ENCODE data around the gene ANKS3.

ANKS3 gene

GRCh38 chr16:4734063-4734729, at the start of gene ANKS3, which contains the start of gene DNAAF8:
Gene ANKS3 (minus strand): TSS chr16:4734271. CDS start chr16:4730149, 4,122 bp downstream.
Gene DNAAF8 (plus strand): TSS chr16:4734537. CDS start chr16:4736515, 1,978 bp downstream.
- DNase-seq = peak; percentile 92

GRCh38 chr16:4783251-4783950, 49.3 kb upstream of the ANKS3 start:
- no peak for DNase-seq

- no peak for DNase-seq
Measured at GRCh38 chr16:4780235-4780634, 46.2 kb upstream of the ANKS3 start.

- DNase-seq = no peak
Measured at GRCh38 chr16:4778050-4778392, 44.0 kb upstream of the ANKS3 start.

- DNase-seq = no peak
Measured at GRCh38 chr16:4777339-4778049, 43.4 kb upstream of the ANKS3 start.

GRCh38 chr16:4776141-4776705, 42.2 kb upstream of the ANKS3 start:
- no peak for DNase-seq

- no peak for DNase-seq
Measured at GRCh38 chr16:4775005-4775404, 40.9 kb upstream of the ANKS3 start.

- no peak for DNase-seq
Measured at GRCh38 chr16:4772351-4772750, 38.3 kb upstream of the ANKS3 start.

GRCh38 chr16:4771646-4772045, 37.6 kb upstream of the ANKS3 start:
- DNase-seq = no peak

- DNase-seq = no peak
Measured at GRCh38 chr16:4769306-4769638, 35.2 kb upstream of the ANKS3 start.

GRCh38 chr16:4768549-4769305, 34.7 kb upstream of the ANKS3 start:
- peak; percentile 92 for DNase-seq

GRCh38 chr16:4767872-4768548, 33.9 kb upstream of the ANKS3 start:
- no peak for DNase-seq

- DNase-seq = peak; percentile 96
Measured at GRCh38 chr16:4766875-4767628, 33.0 kb upstream of the ANKS3 start, which contains the start of gene ZNF500. Gene ZNF500 (minus strand): TSS chr16:4767162. CDS start chr16:4765978, 1,184 bp downstream.

GRCh38 chr16:4765511-4766474, 31.7 kb upstream of the ANKS3 start:
- no peak for DNase-seq

- DNase-seq = no peak
Measured at GRCh38 chr16:4763791-4764190, 29.7 kb upstream of the ANKS3 start.

GRCh38 chr16:4762205-4762604, 28.1 kb upstream of the ANKS3 start:
- DNase-seq = no peak

GRCh38 chr16:4760221-4760910, 26.3 kb upstream of the ANKS3 start:
- DNase-seq = no peak

- no peak for DNase-seq
Measured at GRCh38 chr16:4755687-4756086, 21.6 kb upstream of the ANKS3 start.

- no peak for DNase-seq
Measured at GRCh38 chr16:4754865-4755264, 20.8 kb upstream of the ANKS3 start.

- DNase-seq = no peak
Measured at GRCh38 chr16:4753227-4753626, 19.2 kb upstream of the ANKS3 start.
